ES-I3 (cell line): ENCODE measurements around the gene ACTR6.
"Not testable (repeated sequence)": the region's sequence is repeated elsewhere in the genome, so short reads cannot be mapped to it uniquely, and the experiment has no call there.

ENCODE experiments used
- H3K36me3 ChIP-seq: 2 replicates; pipeline ENCODE4 v1.6.1; 2013; ENCODE audit warnings: mild to moderate bottlenecking, low read length, control low read depth, moderate library complexity; ENCODE audit not compliant: insufficient read depth
- H3K4me1 ChIP-seq: 2 replicates; pipeline ENCODE4 v1.6.1; 2013; ENCODE audit warnings: mild to moderate bottlenecking, control low read depth, low read length; ENCODE audit not compliant: insufficient read depth
- H3K9ac ChIP-seq: 2 replicates; pipeline ENCODE4 v1.6.1; 2013; ENCODE audit warnings: low read depth, mild to moderate bottlenecking, low read length, moderate library complexity
- H3K9me3 ChIP-seq: 2 replicates; pipeline ENCODE4 v1.6.1; 2013; ENCODE audit warnings: mild to moderate bottlenecking, low read length, moderate library complexity; ENCODE audit not compliant: control insufficient read depth, insufficient read depth

The ACTR6 gene

DNA sequence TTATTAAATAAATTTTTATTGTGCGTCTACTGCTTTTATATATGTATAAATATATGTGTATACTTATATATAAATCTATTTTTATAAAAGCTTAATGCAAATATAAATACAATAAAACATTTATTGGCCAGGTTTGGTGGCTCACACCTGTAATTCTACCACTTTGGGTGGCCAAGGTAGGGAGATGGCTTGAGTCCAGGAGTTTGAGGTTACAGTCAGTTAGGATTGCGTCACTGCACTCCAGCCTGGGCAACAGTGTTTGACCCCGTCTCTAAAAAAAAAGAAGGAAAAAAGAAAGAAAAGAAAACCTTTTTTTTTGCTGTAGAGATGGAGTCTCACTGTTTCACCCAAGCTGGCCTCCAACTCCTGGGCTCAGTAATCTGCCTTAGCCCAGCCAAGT lies 20.9 kb downstream of the ACTR6 start:
- Histone ChIP-seq H3K9ac (no peak overlapping the region), H3K9me3 (no peaks in the 10 kb centered on the region), H3K36me3 (peaks cover 3% of the 10 kb centered on the region; the same call in 1 of the 2 replicates), H3K4me1 (no peaks in the 10 kb centered on the region)

DNA sequence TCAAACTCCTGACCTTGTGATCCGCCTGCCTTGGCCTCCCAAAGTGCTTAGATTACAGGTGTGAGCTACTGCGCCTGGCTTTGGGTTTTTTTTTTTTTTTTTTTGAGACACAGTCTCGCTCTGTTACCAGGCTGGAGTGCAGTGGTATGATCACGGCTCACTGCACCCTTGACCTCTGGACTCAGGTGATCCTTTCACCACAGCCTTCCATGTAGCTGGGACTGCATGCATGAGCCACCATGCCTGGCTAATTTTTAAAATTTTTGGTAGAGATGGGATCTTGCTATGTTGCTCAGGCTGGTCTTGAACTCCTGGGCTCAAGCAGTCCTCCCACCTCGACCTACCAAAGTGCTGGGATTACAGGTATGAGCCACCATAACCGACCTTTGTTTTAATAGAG lies 21.6 kb downstream of the ACTR6 start:
- not testable (repeated sequence) for H3K36me3 ChIP-seq, H3K9ac ChIP-seq, H3K9me3 ChIP-seq, H3K4me1 ChIP-seq

DNA sequence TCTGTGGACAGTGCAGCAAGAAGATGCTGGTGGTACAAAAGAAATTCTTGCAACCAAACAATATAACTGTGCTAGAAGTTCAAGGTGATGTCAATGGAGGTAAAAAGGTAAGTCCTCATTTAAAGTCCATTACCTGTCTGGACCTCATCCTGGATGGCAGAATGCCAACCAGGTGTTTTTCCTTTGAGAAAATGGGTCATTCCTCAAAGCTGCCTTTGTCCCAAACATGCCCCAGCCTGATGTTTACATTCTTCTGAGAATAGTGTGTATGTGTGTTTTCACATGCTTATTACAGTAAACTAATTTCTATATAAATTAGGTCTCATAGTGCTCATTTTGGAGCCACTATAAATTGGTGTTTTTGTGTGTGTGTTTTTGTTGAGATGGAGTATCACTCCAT lies 24.9 kb downstream of the ACTR6 start:
- H3K4me1 ChIP-seq: no peaks in the 10 kb centered on the region
- H3K9ac ChIP-seq: no peak overlapping the region
- H3K9me3 ChIP-seq: no peaks in the 10 kb centered on the region
- no peaks in the 10 kb centered on the region for H3K36me3 ChIP-seq

- H3K9ac ChIP-seq: no peak overlapping the region
- no peaks in the 10 kb centered on the region for H3K9me3 ChIP-seq
- H3K4me1 ChIP-seq: no peaks in the 10 kb centered on the region
- no peaks in the 10 kb centered on the region for H3K36me3 ChIP-seq
These were observed 28.5 kb downstream of the ACTR6 start for GRCh38 chr12:100229036-100229635.

GRCh38 chr12:100229876-100230275 lies 29.3 kb downstream of the ACTR6 start:
- Histone ChIP-seq H3K9ac (no peak overlapping the region), H3K36me3 (no peaks in the 10 kb centered on the region), H3K4me1 (no peaks in the 10 kb centered on the region), H3K9me3 (no peaks in the 10 kb centered on the region)

- H3K4me1 ChIP-seq, H3K36me3 ChIP-seq, H3K9ac ChIP-seq, H3K9me3 ChIP-seq: not testable (repeated sequence)
These were observed 31.3 kb downstream of the ACTR6 start for GRCh38 chr12:100231873-100232272.

GRCh38 chr12:100234166-100234565 lies 33.6 kb downstream of the ACTR6 start:
- H3K36me3 ChIP-seq: no peaks in the 10 kb centered on the region
- H3K9me3 ChIP-seq: no peaks in the 10 kb centered on the region
- no peak overlapping the region for H3K9ac ChIP-seq
- H3K4me1 ChIP-seq: no peaks in the 10 kb centered on the region

DNA sequence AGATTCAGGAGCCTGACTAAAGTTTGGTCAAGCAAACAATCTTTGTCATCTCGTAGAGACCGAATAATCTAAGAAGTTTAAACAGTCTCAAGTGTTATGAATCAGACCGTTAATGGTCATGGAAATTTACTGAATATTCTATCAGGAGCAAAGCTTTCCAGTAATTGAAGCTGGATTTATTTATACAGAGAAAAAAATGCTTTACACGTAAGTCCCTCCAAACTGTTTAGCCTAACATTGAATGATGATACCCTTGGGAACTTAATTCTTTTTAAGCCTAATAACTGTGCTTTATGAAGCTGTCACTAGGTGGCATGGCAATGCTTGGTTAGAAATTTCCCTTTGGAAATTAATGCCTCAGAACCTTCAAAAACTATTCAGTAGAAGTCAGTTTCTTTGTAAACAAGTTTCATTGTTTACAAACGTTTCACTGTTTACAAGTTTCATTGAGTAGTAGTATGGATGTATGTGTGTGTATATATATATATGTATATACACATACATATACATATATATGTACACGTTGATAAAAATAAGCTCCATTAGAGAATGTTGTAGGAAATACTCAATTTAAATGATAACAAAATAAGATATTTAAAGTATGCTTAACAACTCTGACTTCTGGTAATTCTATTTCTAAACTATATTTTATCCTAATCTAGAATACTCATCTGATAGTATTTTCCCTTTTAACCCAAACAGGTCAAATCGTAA lies 34.1 kb downstream of the ACTR6 start:
- Histone ChIP-seq H3K36me3 (no peaks in the 10 kb centered on the region), H3K9me3 (no peaks in the 10 kb centered on the region), H3K9ac (no peak overlapping the region), H3K4me1 (no peaks in the 10 kb centered on the region)

GRCh38 chr12:100238801-100239200 lies 38.2 kb downstream of the ACTR6 start:
- Histone ChIP-seq H3K9ac (no peak overlapping the region), H3K9me3 (no peaks in the 10 kb centered on the region), H3K36me3 (no peaks in the 10 kb centered on the region), H3K4me1 (no peaks in the 10 kb centered on the region)

GRCh38 chr12:100239589-100239988 lies 39.0 kb downstream of the ACTR6 start:
- Histone ChIP-seq H3K9ac (no peak overlapping the region), H3K4me1 (no peaks in the 10 kb centered on the region), H3K9me3 (no peaks in the 10 kb centered on the region), H3K36me3 (no peaks in the 10 kb centered on the region)

- H3K9me3 ChIP-seq: no peaks in the 10 kb centered on the region
- H3K36me3 ChIP-seq: no peaks in the 10 kb centered on the region
- H3K4me1 ChIP-seq: no peaks in the 10 kb centered on the region
These were observed 42.5 kb downstream of the ACTR6 start for GRCh38 chr12:100243137-100243536.

DNA sequence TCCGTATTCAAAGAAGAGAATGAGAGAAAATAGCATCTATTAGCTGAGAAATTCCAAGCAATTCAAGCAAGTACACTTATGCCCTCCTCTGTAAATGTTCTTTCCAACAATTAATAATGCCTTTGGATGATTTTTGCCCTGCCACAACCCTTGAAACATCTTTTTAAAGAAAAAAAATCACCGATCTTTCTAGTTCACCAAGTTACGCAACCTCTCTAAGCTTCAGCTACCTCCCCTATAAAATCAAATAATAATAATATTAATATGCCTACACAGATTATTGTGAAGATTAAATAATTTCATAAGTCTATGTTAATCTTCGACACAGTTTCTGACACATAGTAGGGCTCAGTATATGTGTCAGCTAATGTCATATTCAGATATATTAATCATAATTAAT lies 47.1 kb downstream of the ACTR6 start:
- no peaks in the 10 kb centered on the region for H3K9me3 ChIP-seq
- no peaks in the 10 kb centered on the region for H3K36me3 ChIP-seq
- H3K9ac ChIP-seq: no peak overlapping the region
- no peaks in the 10 kb centered on the region for H3K4me1 ChIP-seq

More at GRCh38 chr12:100243137-100243536, 42.5 kb downstream of the ACTR6 start:
- no peak overlapping the region for H3K9ac ChIP-seq

GRCh38 chr12:100248886-100249285 lies 48.3 kb downstream of the ACTR6 start:
- H3K9ac ChIP-seq: no peak overlapping the region
- no peaks in the 10 kb centered on the region for H3K9me3 ChIP-seq
- H3K36me3 ChIP-seq: no peaks in the 10 kb centered on the region
- no peaks in the 10 kb centered on the region for H3K4me1 ChIP-seq

- no peaks in the 10 kb centered on the region for H3K36me3 ChIP-seq
- no peaks in the 10 kb centered on the region for H3K9me3 ChIP-seq
- H3K4me1 ChIP-seq: no peaks in the 10 kb centered on the region
- H3K9ac ChIP-seq: no peak overlapping the region
These were observed 49.3 kb downstream of the ACTR6 start for GRCh38 chr12:100249941-100250340.

- no peaks in the 10 kb centered on the region for H3K9me3 ChIP-seq
- H3K4me1 ChIP-seq: no peaks in the 10 kb centered on the region
- H3K9ac ChIP-seq: no peak overlapping the region
- H3K36me3 ChIP-seq: no peaks in the 10 kb centered on the region
These were observed 51.3 kb downstream of the ACTR6 start for GRCh38 chr12:100251917-100252316.
